Stimulated activated CD8-positive, alpha-beta memory T cell treated with anti-CD3 and anti-CD28 coated beads, Interleukin-15, amount 100 ng/mL, for 1 hour (primary cell): Measurements from ENCODE around the gene CACHD1.

Experiments
- DNase-seq: peaks from one replicate; pipeline ENCODE4 v3.0.0-alpha.2; 2020; ENCODE audit warnings: low read depth

CACHD1 gene

GRCh38 chr1:64523413-64524337 is 53.7 kb downstream of the CACHD1 start:
- no peak for DNase-seq

GRCh38 chr1:64524614-64525013 is 54.7 kb downstream of the CACHD1 start:
- no peak for DNase-seq

- DNase-seq: no peak
Measured at GRCh38 chr1:64525116-64525686, 55.3 kb downstream of the CACHD1 start.

DNA sequence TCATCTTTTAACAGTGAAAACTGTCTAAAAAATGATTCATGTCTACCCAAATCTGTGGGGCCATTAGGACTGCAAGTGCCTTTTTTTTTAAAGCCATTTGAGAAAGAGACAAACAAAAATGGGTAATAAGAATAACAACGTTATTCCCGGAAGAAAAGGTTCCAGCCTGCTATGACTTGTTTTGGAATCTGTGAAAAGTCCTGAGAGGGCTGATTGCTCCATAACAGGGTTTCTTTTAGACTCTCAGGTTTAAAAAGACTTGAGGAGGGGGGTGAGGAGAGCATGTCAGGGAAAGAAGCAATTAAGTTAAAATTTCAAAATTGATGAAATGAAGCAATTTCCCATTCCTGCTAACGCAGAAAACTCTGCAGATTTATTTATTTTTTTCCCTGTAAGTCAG is 56.4 kb downstream of the CACHD1 start:
- DNase-seq: no peak

- no peak for DNase-seq
Measured at GRCh38 chr1:64527165-64527564, 57.2 kb downstream of the CACHD1 start.

GRCh38 chr1:64527786-64528185 is 57.9 kb downstream of the CACHD1 start:
- DNase-seq: no peak

DNA sequence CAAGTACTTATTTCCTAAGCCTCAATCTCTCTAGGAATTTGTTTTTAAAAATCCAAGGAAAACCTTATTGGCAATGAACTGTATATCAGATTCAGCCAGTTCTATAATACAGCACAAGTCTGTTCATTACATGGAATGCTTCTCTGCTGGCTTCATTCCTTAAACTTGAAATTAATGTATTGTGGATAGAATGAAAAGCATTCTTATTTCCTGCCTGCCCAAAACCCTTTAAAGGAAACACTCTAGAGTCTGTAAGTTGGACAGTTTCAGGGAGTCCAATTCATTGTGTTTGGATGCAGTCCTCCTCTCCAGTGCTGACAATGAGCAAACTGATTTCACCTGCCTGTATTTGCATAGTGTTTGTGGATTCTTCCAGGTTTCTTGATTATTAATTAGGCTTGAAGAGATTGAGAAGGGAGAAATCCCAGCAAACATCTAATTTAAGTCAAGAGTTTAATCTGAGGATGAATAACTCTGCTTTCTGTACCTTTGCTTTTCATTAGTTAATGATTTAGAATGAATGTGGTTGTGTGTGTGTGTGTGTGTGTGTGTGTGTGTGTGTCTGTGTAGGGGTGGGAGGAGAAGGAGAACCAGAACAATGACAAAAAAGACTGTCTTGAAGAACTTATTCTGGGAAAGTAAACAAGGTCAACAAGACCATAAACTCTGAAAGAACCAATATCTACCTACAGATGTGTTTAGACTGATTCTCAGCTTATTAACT is 61.2 kb downstream of the CACHD1 start:
- no peak for DNase-seq

GRCh38 chr1:64532646-64533045 is 62.7 kb downstream of the CACHD1 start:
- no peak for DNase-seq

GRCh38 chr1:64535938-64536835 is 66.3 kb downstream of the CACHD1 start:
- no peak for DNase-seq

GRCh38 chr1:64536836-64537490 is 67.0 kb downstream of the CACHD1 start:
- no peak for DNase-seq

- DNase-seq: no peak
Measured at GRCh38 chr1:64537942-64538341, 68.0 kb downstream of the CACHD1 start.

DNA sequence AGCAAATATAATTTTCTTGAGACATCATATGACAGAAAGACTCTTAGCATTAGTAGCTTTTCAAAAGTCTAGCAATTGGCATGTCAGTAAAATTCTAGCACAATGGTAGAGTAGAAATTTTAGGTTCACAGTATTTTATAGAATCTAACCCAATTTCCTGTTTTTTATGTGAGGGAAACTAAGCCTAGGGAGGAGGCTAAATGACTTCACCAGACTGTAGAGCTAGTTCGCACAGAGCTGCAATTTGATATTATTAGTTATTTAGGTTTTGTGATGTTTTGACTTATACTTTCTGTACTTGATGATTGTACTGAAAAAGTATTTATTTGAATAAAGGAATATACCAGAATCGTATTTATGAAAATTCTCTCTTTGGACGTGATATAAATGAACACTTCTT is 68.5 kb downstream of the CACHD1 start:
- DNase-seq: no peak

DNA sequence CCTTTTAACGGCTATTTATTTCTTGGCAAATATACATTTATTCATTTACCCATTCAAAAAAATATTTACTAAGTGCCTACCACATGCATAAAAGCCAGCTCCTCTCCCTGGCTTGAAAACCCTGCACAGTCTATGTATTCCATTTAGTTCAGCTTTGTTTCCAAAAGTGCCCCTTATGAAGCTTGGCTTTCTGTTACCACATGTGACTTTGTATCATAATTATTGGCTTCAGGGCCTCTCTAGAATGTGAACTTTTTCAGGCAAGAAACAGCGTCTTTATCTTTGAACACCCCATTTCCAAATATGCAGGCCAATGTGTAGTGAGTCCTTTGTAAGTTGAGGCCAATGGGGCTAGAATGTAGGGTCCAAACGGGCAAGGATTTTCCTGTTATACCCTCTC is 69.4 kb downstream of the CACHD1 start:
- DNase-seq: no peak

GRCh38 chr1:64539781-64540218 is 69.9 kb downstream of the CACHD1 start:
- no peak for DNase-seq

DNA sequence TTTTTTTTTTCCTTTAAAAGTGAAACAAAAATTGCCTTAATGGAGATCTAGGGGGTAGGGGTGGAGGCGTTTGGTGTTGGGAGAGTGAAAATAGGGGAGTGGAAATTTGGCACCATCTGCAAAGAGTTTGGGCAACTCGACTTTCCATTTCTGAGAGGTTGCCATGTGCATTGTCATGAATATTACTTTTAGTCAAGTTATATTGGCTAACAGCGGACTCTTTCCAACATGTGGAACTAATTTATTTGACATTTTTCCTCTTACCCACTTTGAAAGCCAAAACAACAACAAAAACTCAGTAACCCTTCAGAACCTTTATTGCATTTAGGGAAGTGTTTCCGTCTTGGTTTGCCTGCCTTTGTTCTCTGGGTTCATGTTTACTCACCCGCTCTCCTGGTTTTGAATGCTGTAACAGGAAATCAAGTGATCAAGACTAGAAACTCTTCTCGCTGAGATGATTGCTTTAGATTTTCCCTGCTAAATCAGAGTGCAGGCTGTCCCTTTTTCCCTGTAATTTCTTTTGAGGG is 70.4 kb downstream of the CACHD1 start:
- no peak for DNase-seq

DNA sequence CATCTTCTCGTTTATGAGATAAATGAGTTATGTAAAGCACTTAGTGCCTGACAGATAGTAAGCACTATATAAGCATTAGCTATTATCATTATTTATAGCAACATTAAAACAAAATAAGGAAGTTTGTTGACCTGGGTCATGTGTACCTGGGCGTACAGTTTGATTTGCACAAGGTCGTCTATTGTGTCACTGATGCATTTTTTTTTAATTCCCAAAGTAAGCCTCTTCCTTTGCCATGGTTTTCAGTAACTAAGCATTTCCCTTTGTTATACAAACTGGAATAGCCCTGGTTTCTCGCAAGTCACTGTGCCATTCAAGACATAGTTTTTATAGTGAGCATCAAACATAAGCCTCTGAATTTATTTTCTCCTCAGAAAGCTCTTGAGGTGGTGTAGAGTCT is 72.2 kb downstream of the CACHD1 start:
- no peak for DNase-seq

GRCh38 chr1:64543831-64544230 is 73.9 kb downstream of the CACHD1 start:
- DNase-seq: no peak

GRCh38 chr1:64545118-64545843 is 75.4 kb downstream of the CACHD1 start:
- no peak for DNase-seq

GRCh38 chr1:64546013-64546412 is 76.1 kb downstream of the CACHD1 start:
- DNase-seq: no peak

DNA sequence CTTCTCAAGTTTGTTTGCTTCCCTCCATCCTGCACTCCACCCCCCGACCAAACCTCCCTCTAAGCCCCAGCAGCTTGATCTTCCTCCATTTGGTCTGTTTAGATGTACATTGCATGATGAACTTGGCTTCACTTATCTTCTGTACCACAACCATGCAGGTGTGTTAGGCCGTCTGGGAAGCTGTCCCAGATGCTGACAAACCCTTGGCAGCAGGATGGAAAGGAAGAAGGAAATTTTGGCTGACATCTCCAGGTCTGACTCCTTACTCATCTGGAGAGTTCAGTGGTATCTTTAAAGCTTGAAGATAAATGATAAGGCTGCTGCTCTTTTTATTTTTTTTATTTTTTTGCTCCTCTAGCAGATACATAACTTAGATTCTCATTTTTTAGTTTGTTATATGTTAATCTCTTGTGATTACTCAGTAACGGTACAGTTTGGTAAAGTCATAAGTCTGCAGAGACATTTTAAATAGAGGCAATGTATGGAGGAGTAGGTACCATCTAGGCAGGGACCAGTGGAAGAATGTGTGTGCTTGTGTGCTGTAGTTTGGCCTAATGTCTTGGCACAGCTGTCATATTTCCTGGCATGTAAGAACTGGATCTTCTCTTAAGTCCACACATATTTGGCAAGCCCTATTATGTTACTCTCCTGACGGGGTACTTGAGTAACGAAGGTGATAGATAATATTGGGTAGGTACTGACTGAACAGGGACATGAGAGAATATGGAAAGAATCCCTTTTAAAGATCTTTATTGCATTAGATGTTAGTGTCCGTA is 79.7 kb downstream of the CACHD1 start:
- no peak for DNase-seq
